Suprapubic skin (tissue), 4 donors: ENCODE data around the gene TMEM167A. TPM values are rescaled to one million over a fixed set of nuclear protein-coding genes. Genes with fewer than 3 reads are reported as not detected.
"Not testable (repeated sequence)": the region's sequence is repeated elsewhere in the genome, so short reads cannot be mapped to it uniquely, and the experiment has no call there.

Source experiments
- DNase-seq, 2 donors: peaks; one replicate each; pipeline ENCODE4 v3.0.0-alpha.2; 2019; ENCODE audit warnings: low spot score in 2 of 2
- H3K27ac ChIP-seq: fragments of 200-600 bp; sonication (generic); one replicate; pipeline ENCODE4 v1.5.1; 2019
- H3K27me3 ChIP-seq: fragments of 200-600 bp; sonication (generic); one replicate; pipeline ENCODE4 v1.5.1; 2019
- H3K36me3 ChIP-seq: fragments of 200-600 bp; sonication (generic); one replicate; pipeline ENCODE4 v1.5.1; 2019
- H3K4me1 ChIP-seq: fragments of 200-600 bp; sonication (generic); one replicate; pipeline ENCODE4 v1.5.1; 2019
- H3K4me3 ChIP-seq: fragments of 200-600 bp; sonication (generic); one replicate; pipeline ENCODE4 v1.5.1; 2019; ENCODE audit warnings: mild to moderate bottlenecking
- H3K9me3 ChIP-seq: fragments of 200-600 bp; sonication (generic); one replicate; pipeline ENCODE4 v1.5.1; 2019
- CTCF ChIP-seq, 2 donors: fragments of 200-600 bp in 1 of 2; fragments of 450-650 bp in 1 of 2; sonication (generic) in 1 of 2; IDR thresholded peaks; one replicate each; pipeline ENCODE4 v1.5.1; 2016 to 2019; ENCODE audit warnings: antibody characterized with exemption in 2 of 2, mild to moderate bottlenecking in 1 of 2, moderate library complexity in 1 of 2
- EP300 ChIP-seq: sonication (generic); formaldehyde crosslinking; IDR thresholded peaks from one replicate; pipeline ENCODE4 v1.6.1; 2017; ENCODE audit warnings: antibody characterized with exemption
- POLR2A ChIP-seq, 2 donors: fragments of 450-650 bp; IDR thresholded peaks; one replicate each; pipeline ENCODE4 v1.6.1; 2017; ENCODE audit warnings: antibody characterized with exemption in 2 of 2, mild to moderate bottlenecking in 2 of 2, moderate library complexity in 2 of 2
- POLR2AphosphoS5 ChIP-seq, 3 donors: sonication (generic); formaldehyde crosslinking; IDR thresholded peaks; one replicate each; pipeline ENCODE4 v1.6.1; 2017; ENCODE audit warnings: antibody characterized with exemption in 3 of 3
- WGBS: methylation state at CpG from one replicate; pipeline ENCODE4 v1.1.5; 2018; 5-methylcytosine and 5-hydroxymethylcytosine counted together
- total RNA-seq, 4 donors: library from RNA; depleted of rRNA; stranded (reverse); fragments of >200 nt; gene quantifications; one replicate each; pipeline ENCODE4 v1.1.0, GENCODE V29; 2016

TMEM167A gene
- total RNA-seq, 4 donors from 2014 or later = 24.2 to 39.5 (median 31.8) TPM

GRCh38 chr5:83071286-83072051 is 5.7 kb downstream of the TMEM167A start:
- DNase-seq = no peak
- Histone ChIP-seq H3K9me3 (no peaks in the 10 kb centered on the region), H3K27me3 (no peaks in the 10 kb centered on the region), H3K27ac (no peak overlapping the region), H3K4me1 (peaks cover 57% of the 10 kb centered on the region), H3K36me3 (no peaks in the 10 kb centered on the region), H3K4me3 (no peak overlapping the region)
- no peak for TF ChIP-seq CTCF (IDR thresholded peaks at IDR 0.05)
- no peak for TF ChIP-seq EP300
- TF ChIP-seq POLR2AphosphoS5 (IDR thresholded peaks at IDR 0.05) = no peak
- no peak for TF ChIP-seq POLR2A (IDR thresholded peaks at IDR 0.05)
- 64% methylated on average over 2 of the region's 2 CpGs for WGBS

DNA sequence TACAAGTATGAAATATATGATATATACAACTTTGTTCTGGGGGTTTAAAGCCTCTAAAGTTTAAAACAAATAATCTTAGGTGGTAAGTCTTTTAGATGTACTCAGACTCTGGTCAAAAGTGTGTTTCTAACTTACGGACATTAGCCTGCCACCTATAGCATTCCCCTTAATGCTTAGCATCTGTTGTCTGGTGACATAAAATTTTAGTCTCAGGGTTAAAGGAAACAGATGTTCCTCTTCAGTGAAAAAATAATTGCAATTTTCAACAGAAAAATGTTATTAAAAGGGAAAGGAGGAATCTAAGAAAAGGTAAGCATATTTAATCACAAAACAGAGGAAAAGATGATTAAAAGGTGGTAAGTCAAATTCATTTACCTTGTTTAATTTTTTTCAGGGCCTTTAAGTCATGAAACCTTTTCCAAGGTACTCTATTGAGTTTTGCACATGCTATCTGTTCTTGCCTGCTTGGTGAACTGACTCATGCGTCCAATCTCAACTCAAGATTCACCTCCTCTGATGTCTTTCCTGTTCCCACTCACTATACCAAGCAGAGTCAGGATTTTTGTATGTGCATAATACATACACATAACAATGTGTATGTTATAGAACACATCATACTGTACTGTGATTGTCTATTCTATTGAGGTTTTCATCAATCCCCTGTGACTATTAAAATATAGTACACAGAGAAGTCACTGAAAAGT is 7.9 kb downstream of the TMEM167A start:
- TF ChIP-seq POLR2A (IDR thresholded peaks at IDR 0.05) (no peak), CTCF (IDR thresholded peaks at IDR 0.05) (no peak), EP300 (no peak), POLR2AphosphoS5 (IDR thresholded peaks at IDR 0.05) (no peak)

GRCh38 chr5:83067377-83067776 is 9.8 kb downstream of the TMEM167A start:
- H3K36me3 ChIP-seq, H3K27me3 ChIP-seq, H3K9me3 ChIP-seq, H3K4me3 ChIP-seq, H3K27ac ChIP-seq, DNase-seq: not testable (repeated sequence)
- H3K4me1 ChIP-seq = peaks cover 25% of the 10 kb centered on the region
- WGBS = 96% methylated on average over 4 of the region's 4 CpGs

More for the DNA sequence above, 7.9 kb downstream of the TMEM167A start:
- Histone ChIP-seq H3K4me1 (peaks cover 35% of the 10 kb centered on the region), H3K36me3 (no peaks in the 10 kb centered on the region), H3K9me3 (no peaks in the 10 kb centered on the region), H3K4me3 (no peak overlapping the region), H3K27ac (no peak overlapping the region), H3K27me3 (no peaks in the 10 kb centered on the region)
- no peak for DNase-seq
- 80% methylated on average over 2 of the region's 2 CpGs for WGBS

DNA sequence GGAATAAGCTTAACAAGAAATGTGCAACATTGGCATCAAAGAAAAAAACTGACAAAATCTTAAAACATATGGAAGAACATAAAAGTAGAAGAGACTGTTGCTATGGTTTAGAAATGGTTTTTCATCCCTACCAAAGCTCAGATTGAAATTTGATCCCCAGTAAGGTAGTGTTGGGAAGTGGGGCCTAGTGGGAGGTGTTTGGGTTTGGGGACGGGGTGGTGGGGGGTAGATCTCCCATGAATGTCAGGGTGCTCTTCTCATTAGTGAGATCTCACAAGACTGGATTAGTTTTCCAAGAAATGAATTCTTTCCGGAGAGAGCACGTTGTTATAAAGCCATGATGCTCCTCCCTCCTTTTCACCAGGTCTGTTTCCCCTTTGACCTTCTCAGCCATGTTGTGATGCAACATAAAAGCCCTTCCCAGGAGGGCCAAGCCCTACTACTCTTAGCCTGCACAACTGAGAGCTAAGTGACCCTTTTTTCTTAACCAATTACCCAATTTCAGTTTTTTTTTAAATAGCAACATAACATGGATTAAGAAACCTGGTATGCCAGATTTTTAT is 10.6 kb downstream of the TMEM167A start:
- H3K27ac ChIP-seq = no peak overlapping the region
- no peak for TF ChIP-seq EP300
- no peak for TF ChIP-seq POLR2AphosphoS5 (IDR thresholded peaks at IDR 0.05)
- TF ChIP-seq CTCF (IDR thresholded peaks at IDR 0.05) = no peak
- no peak for TF ChIP-seq POLR2A (IDR thresholded peaks at IDR 0.05)
- H3K9me3 ChIP-seq = no peaks in the 10 kb centered on the region
- H3K4me3 ChIP-seq = no peak overlapping the region
- H3K36me3 ChIP-seq = no peaks in the 10 kb centered on the region
- 82% methylated on average over 3 of the region's 3 CpGs for WGBS
- DNase-seq = no peak
- peaks cover 18% of the 10 kb centered on the region for H3K4me1 ChIP-seq
- H3K27me3 ChIP-seq = no peaks in the 10 kb centered on the region

DNA sequence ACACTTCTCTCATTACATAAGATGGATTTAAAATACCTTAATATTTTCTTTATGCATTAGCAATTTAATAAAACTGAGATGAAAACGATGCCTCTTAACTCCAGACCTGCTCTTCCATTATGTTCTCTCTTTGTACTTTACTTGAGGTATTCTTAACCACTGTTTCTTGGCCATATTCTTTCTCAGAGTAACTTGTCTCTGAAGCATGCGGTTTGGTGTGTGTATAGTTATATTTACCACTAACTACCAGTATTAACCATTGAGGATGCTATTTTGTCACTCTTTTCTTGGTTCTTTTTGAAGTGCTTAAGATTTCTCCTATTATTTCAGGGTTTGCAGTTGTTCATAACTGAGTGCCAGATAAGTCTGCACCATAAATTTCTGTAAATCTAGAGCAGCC is 17.9 kb downstream of the TMEM167A start:
- Histone ChIP-seq H3K36me3 (peaks cover 18% of the 10 kb centered on the region), H3K9me3 (no peaks in the 10 kb centered on the region), H3K4me1 (peaks cover 3% of the 10 kb centered on the region), H3K27ac (no peak overlapping the region), H3K4me3 (no peak overlapping the region), H3K27me3 (no peaks in the 10 kb centered on the region)
- no peak for TF ChIP-seq POLR2AphosphoS5 (IDR thresholded peaks at IDR 0.05)
- 71% methylated on average over 2 of the region's 2 CpGs for WGBS
- no peak for DNase-seq

GRCh38 chr5:83058726-83059125 is 18.5 kb downstream of the TMEM167A start:
- DNase-seq = no peak

More at GRCh38 chr5:83058726-83059125, 18.5 kb downstream of the TMEM167A start:
- peaks cover 20% of the 10 kb centered on the region for H3K36me3 ChIP-seq
- no peak overlapping the region for H3K27ac ChIP-seq
- peaks cover 3% of the 10 kb centered on the region for H3K4me1 ChIP-seq
- no peak overlapping the region for H3K4me3 ChIP-seq
- no peaks in the 10 kb centered on the region for H3K27me3 ChIP-seq
- TF ChIP-seq POLR2A (IDR thresholded peaks at IDR 0.05) = no peak
- no peak for TF ChIP-seq CTCF (IDR thresholded peaks at IDR 0.05)
- no peak for TF ChIP-seq EP300
- no peak for TF ChIP-seq POLR2AphosphoS5 (IDR thresholded peaks at IDR 0.05)
- no peaks in the 10 kb centered on the region for H3K9me3 ChIP-seq
